Nucleus accumbens (tissue), 56 donors: ENCODE measurements around the gene ATP6V1F.

Experiments
- DNase-seq, 56 donors: peaks; one replicate each; lab custom pipeline; 2025; lab: John Stamatoyannopoulos, UW

ATP6V1F gene, protein sequence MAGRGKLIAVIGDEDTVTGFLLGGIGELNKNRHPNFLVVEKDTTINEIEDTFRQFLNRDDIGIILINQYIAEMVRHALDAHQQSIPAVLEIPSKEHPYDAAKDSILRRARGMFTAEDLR

DNA sequence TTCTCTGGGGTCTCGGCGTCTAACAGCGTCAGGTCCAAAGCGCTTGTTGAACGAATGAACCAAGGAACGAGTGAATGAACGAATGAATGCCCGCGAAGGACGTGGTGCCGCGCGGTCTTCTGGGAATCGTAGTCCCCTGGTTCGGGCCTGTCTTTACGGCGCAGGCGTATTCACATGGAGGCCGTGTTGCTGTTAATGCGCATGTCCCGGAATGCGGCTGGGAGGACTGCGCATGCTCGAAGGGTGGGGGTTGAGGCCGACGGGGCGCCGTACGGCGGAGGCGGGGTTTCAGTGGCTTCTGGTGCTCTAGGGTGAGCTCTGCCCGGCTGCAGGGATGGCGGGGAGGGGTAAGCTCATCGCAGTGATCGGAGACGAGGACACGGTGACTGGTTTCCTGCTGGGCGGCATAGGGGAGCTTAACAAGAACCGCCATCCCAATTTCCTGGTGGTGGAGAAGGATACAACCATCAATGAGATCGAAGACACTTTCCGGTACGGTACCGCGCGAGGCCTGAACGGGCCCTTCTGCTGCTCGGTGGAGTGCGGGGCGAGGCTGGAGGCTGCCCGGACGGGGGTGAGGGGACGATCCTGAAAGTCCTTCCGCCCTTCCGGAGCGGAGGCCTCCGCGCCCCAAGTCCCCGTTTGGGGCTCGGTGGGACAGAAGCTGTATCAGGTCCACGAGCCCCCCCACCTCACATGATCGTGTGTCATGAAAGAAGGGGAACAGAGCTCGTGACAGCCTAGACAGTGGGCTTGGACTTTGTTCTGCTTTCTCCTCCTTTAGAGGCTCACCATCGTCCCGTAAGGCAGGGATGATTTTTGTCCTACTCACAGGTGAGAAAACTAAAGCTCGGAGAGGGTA, at the start of gene ATP6V1F:
ATP6V1F (plus strand) TSS at position 286 of the 862 bp plus-strand sequence; CDS start at position 335, 49 bp downstream.
- DNase-seq, result peak; percentile 71 to 97 (median 94)

DNA sequence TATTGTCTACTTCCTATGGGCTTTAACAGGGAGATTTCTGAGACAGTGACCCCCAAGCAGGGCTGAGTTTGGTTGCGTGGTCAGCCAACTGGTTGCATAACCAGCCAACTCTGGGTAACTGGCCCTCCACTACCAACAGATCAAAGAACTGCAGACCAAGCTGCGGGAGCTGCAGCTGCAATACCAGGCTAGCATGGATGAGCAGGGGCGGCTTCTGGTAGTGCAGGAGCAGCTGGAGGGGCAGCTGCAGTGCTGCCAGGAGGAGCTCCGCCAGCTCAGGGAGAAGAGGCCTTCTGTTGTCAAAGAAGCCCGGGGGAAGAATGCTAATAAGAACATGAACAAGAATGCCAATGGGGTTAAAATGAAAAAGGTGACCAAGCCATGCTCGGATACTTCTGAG, 48.2 kb upstream of the ATP6V1F start:
- DNase-seq, result peak in 41 of 56 donors; percentile 21 to 83 (median 56)

DNA sequence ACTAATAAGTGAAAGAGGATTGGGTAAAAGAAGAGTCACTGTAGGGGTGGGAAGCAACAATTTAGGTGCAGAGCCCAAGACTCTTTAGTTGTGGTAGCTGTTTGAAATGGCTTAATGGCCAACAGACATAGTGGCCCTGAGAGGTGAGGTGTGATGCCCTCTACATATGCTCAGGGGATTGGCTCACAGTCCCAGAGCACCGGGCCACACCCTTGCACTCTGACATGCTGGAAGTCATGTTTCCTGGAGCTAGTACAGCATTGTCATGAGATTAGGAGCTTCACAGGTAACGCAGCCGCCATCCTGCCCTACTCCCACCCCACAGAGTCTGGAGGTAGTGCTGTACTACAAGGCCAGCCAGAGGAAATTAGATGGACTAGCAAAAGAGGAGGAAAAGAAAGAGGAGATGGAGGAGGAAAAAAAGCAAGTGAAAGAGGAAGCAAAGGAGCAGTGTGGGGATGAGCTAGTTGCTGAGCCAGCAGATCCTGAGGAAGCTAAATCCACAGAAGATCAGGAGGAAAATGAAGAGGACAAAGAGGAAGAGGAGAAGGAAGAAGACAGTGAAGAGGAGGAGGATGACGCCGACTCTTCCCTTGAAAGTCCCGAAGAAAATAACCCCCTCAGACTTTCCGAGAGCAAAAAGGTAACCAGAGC, 47.2 kb upstream of the ATP6V1F start:
- DNase-seq, result no peak

DNA sequence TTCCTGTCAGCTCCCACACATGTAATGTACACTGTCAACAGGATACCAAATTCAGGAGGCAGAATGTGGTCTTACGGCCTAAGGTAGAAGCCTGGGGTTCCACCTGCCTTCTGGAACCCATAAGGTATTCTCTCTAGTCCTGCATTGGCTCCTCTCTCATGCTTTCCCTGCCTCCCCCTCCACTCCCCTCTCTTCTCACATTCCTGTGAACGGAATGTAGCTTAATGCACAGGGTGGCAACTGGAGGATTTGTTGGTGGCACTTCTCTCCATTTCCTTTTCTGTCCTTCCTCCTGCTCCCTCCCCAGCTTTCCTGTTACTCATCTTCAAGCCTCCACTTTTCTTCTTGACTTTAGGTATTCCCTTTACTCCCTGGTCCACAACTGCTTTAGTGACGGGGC, 44.0 kb upstream of the ATP6V1F start:
- no peak for DNase-seq

DNA sequence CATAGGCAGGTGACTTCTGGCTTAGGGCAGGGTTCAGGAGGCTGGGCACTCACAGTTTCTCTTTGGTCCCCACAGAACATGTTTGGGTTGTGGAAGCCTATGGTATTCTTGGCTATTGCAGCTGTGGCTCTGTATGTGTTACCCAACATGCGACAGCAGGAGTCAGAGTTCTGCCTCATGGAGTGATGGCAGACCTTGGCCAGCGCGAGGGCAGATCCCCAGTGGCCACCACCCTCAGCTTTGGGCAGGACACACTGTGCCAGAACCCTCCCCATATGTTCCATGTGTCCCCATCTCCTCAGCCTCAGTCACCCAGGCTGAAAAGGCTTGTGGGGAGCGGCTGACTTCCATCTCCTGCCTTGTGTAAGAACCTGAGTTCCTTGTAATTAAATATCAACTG, 40.9 kb upstream of the ATP6V1F start:
- DNase-seq, result no peak

DNA sequence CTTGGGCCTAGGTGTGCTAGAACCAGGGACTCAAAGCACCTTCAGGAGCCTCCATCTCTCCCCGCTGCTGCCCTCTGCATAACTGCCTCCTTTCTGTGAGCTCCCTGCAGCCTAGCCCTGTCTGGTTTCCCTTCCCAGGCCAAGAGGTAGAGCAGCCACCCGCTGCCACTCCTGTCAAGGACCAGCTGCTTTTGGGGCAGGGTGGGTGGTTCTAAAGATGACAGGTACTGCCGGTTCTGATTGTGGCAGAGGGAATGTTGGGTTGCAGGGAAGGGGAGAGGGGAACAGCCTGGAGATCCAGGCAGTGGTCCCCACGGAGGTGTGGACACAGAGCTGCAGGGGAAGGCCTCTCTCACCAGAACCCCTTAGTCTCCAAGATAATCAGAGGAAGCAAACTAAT, 36.1 kb upstream of the ATP6V1F start:
- DNase-seq, result no peak

DNA sequence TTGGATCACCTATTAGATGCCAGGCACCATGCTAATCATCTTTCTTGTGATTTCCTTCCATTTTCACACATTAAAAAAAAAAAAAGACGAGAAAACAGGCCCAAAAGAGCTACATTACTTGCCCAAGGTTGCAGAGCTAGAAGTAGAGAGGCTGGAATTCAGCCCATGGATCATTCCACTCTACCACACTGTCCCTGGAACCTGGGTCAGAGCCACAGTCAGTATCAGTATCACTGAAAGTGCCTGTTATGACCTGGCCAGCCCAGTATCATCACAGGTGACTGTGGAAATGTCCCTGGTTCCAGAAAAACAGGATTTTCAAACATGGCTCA, 35.8 kb upstream of the ATP6V1F start:
- no peak for DNase-seq

DNA sequence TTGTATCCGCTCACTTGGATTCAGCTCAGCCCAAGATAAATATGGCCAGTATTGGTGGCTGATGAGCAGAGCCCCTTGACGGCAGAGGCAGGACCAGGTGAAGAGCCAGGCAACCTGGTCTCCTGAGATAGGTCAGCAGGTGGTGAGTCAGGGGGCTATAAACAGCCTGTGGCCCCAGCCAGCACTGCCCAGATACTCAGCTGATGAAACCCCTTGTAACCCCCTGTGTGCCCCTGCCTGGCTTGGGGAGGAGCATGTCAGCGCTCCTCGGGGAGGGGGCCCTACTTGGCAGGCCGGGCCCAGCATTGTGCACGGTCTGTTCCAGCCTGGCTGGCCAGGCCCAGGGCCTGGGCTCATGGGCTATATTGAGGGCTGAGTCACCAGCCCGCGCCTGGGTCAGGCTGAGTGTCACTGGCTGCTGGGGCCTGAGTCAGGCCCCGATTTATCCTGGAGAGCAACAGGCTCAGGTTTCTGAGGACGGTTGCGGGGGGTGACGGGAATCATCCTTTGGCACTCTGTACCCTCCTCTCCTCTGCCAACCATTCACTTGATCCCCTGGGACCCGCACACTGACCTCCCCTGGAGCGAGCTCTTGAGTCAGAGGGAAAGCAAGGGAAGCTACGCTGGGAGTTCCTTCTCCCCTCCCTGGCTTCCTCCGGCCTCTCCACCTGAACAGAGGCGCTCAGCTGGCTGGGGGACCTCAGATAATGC, 35.3 kb upstream of the ATP6V1F start:
- peak in 1 of 56 donors; percentile 31 for DNase-seq

DNA sequence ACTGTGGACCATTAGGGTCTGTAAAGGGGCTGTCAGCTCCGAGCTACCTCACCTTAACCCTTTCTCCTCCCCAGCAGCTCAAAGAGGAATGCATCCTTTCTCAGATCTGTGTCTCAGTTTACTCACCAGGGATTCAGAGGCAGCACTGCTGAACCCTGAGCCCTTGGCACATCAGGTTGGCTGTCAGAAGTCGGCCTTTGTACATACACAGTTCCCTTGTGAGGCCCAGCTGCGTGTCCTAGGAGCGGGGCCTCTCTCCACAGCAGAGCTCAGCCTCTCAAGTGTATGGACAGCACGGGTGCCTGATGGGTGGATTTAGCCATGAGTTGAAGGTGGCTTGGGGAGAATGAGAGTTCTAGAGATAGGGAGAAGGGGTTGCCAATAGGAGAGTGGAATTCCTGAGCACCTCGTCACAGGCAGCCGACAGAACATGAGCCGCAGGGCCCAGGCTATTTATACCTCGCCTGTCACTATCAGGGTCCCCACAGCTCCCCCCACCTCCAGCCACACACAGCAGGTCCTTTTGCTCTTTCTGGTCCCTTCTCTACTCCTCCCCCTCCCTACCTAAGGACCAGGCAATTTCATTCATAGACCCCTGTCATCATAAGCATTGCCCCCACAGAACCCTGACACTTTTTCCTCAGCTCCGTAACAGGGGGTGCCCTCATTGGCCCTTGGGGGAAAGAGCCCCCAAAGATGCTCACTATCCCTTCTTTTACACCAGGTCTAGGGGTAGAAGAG, 34.5 kb upstream of the ATP6V1F start:
- no peak for DNase-seq

DNA sequence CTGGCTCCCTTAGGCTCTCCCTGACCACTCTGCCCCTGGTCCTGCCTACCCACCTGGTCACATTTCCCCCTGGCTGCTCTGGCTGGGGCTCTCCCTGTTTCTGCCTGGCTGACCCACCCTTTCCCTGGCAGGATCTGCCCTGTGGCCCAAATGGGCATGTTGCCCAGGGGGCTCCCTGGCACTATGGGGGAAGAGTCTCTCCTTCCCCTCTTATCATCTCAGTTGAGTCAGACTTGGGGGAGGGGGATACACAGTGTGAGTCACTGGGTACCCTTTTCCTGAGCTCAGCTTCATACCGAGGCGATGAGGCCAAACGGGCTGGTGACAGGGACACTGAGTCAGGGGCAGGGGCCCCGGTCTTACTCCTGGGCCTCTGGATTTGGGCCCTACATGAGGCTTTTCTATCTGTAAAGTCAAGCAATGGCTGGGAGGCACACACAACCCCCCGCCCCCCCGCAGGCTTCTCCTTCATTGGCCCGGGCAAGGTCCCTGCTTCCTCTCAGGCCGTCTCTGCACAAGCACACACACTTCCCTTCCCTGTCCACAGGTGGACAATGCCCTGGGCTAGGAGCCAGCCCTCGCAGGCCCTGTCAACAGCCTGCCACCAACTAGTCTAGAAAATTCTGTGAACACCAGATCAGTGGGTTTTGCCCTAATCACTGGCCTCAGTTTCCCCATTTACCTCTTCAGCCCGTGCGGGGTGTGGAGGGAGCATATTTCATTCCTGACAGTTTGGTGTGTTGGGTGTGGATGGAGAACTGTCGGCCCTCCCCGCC, 33.1 kb upstream of the ATP6V1F start:
- DNase-seq, result no peak

DNA sequence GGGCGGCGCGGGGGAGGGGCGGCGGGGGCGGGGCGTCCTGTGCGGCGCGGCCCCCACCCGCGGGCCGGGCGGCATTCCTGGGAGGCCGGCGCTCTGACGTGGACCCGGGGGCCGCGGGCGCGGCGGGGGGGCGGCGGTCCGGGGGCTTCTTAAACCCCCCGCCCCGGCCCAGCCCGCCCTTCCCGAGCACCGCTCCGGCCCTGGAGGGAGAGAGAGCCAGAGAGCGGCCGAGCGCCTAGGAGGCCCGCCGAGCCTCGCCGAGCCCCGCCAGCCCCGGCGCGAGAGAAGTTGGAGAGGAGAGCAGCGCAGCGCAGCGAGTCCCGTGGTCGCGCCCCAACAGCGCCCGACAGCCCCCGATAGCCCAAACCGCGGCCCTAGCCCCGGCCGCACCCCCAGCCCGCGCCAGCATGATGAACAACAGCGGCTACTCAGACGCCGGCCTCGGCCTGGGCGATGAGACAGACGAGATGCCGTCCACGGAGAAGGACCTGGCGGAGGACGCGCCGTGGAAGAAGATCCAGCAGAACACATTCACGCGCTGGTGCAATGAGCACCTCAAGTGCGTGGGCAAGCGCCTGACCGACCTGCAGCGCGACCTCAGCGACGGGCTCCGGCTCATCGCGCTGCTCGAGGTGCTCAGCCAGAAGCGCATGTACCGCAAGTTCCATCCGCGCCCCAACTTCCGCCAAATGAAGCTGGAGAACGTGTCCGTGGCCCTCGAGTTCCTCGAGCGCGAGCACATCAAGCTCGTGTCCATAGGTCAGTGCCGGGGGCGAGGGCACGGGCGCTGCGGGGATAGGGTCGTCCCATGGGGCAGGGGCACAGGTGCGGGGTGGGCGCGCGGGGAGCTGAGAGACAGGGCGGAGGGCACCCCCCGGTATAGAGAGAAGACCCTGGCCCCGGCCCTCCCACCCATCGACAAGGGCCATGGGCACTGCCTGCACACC, 32.2 kb upstream of the ATP6V1F start, which contains the start of gene FLNC:
FLNC (plus strand) TSS at position 176 of the 947 bp plus-strand sequence; CDS start at position 408, 232 bp downstream.
- DNase-seq, result peak in 3 of 56 donors; percentile 9 to 55 (median 25)

DNA sequence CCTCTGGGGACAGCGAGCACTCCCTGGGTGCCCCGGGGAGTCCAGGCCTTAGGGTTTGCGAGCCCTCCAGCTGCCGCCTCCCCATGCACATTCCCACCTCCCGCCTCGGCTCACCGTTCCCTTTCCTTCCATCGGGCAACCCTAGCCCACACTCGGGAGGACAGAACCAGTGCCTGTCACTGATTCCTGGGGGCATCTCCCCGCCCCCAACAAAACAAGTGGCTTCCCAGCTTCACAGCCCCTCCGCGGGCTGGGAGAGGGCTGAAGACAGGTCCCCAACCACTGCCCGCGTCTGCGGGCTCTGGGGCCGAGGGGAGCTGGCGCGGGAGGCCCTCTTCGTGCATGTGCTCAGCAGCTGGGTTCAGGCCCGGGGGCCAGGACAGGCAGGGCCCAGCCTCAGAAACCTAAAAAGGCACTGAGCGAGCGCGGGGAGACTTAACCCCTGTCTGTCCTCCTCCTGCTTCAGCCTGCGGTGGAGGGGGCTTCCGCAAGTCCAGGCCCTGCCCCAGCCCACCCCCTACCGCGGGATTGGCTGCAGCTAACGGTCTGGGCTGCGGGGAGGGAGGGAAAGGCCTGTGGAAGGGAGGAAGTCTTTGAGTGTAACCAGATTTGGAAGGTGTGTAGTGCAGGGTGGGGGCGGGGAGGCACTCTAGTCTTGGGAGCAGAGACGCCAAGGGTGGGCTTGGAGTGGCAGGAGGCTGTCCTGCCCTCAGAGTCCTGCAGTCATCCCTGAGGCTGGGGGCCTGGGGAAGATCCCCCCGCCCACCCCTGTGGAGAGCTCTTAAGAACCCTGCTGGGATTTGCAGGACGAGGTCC, 31.3 kb upstream of the ATP6V1F start:
- DNase-seq, result peak in 1 of 56 donors; percentile 41

DNA sequence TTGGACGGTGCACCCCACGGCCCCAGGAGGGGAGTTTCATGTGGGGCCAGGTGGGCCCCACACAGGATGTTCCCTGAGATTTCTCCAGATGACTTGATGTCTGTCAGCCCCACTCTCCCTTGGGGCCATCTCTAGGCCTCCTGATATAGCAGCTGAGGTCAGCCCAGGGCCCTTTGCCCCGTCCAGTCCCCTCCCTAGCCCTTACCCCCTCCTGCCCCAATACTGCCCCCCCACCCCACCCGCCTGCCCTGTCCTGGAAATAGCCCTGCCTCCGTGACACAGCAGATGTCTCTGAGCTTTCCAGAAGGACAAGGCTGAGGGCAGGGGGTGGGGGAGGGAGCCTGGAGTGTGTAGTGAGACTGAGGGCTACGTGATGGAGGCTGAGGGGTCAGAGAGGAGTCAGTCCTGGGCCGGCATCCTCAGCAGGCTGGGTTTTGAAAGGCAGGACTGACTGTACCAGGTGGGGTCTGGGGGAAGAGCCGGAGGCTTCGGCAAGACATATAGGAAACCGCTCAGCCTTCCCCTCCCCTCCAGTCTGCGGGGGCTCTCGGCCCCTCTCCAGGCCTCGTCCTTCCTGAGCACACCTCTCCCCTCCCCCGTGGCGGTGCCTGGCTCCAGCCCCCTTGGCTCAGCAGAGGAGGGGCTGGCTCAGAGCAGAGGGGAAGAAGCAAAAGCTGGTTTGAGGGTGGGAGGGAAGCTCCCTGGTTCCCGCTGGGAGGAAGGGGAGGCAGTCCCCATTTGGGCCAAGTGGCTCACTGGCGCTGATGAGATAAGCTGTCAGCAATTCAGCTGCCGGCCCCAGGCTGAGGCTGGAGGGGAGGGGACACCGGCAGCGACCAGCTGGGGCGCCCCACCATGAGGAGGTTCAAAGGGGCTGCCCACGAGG, 30.4 kb upstream of the ATP6V1F start:
- DNase-seq, result peak in 19 of 56 donors; percentile 11 to 72 (median 53)

DNA sequence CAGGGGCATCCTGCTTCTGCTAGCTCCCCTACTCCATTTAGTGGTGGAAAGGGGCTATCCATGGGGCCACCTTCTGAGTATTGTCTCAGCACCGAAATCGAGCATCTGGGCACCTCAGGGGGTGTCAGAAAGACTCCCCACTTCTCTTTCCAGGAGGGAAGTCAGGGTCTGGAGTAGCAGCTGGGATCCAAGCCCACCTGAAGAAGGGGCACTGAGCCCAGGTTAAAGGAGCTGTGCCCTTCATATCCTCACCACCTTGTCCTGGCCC, 29.8 kb upstream of the ATP6V1F start:
- peak in 3 of 56 donors; percentile 43 to 63 (median 51) for DNase-seq

DNA sequence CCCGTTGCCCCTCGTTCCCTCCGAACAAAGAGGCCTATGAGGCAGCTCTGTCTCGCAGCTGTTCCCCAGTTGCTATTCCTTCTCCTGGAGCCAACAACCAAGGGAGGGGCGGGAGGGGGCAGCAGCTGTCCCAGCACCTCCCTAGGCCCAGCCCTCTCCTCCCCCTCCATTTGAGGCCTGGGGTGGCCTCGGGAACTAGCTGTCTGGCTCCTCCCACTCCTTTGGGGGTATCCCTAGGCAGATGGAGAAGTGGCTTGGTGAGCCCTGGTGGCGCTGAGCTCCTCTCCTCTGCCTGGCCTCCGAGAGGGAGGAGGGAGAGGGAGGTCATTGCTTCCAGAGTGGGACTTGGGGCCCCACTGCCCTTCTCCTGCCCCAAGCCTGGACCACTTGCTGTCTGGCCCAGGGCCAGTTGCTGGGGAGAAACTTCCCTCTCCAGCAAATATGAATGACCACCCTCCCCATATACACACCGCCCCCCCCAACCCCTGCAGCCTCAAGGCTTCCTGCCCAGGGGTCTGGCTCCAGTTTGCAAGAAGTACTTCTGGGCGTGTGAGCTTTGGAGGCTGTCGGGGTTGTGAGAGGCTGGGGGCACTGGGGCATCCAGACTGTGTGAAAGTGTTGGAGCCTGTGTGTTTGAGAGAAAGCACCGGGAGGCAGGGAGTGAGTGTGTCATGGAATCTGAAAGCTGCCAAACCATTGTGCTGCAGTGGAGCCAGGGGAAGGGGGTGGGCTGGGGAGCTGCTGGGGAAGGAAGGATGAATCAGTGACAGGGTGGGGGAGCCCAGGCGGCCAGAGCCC, 29.3 kb upstream of the ATP6V1F start:
- DNase-seq, result peak in 55 of 56 donors; percentile 11 to 89 (median 62)

DNA sequence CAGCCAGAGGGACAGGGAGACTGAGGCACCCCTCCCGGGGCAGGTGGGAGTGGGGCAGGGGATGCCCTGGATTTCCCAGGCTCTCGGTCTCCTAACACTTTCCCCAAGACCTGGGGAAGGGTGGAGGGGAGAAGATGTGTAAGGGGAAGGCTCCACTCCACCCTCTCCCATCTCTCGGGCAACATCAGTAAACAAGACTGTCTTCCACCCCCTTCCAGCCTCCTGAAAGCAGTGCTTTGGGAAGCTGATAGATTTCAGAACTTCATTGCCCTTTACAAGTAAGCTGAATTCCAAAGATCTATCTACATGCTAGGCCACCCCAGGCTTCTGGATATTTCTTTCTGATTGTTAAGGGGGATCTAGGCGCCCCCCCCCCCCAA, 28.7 kb upstream of the ATP6V1F start:
- DNase-seq, result peak in 1 of 56 donors; percentile 49
